ENCODE measurements around the gene MORC3.

Gene MORC3

GRCh38 chr21:36423771-36424433, 103.9 kb downstream of the MORC3 start:
- DNase-seq (ENCODE audit: low read depth): no peak

GRCh38 chr21:36424592-36424991, 104.6 kb downstream of the MORC3 start:
- DNase-seq (ENCODE audit: low read depth): no peak

- peak; percentile 31 for DNase-seq (ENCODE audit: low read depth)
These were observed 105.3 kb downstream of the MORC3 start for GRCh38 chr21:36425286-36425685.
